Measurements from ENCODE around the gene DEF6. TPM values are rescaled to one million over a fixed set of nuclear protein-coding genes. Genes with fewer than 3 reads are reported as not detected.

Gene DEF6
- total and polyA plus RNA-seq, 2 of the 8 experiments (the other 6 are each of a cell fraction or from before 2014, with no cell fraction given) = 3.3 to 4.1 TPM

DNA sequence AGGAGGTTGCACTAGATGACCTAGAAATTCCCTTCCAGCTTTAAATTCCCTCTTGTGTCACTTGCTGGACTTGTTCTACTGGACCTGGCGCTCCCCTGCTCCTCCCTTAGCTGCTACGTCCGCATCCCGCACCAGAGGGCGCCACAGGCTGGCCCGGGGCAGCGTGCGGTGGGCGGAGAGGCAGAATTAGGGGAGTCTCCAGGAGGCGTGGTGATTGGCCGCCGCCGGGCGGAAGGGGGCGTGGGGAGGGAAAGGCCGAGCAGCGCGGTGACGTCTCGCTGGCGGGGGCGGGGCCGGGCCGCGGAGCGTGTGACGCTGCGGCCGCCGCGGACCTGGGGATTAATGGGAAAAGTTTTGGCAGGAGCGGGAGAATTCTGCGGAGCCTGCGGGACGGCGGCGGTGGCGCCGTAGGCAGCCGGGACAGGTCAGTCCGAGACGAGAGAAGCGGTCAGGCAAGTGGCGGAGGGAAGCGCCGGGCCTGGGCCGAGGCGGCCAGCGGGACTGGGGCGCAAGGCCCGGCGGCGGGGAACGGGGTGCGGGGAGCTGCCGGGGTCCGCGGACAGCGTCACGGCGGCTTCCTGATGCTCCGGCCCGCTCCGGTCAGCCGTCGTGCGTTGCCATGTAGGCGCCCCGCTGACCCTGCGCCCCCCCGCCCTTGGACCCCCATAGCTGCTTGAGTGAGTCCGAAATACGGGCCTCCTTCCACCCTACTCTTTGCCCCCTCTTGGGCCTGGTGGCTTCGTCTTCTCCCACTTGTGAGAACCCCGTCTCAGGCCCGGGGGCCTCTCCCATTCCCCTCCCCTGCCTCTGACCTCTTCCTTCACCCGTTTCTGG, 44.9 kb downstream of the DEF6 start, which contains the start of gene PPARD (continued):
- TF ChIP-seq TBP (IDR thresholded peaks at IDR 0.05; ENCODE audit: low read depth, low read length) (0 out of 2 replicates have a peak, but pooled peaks have one; percentile 52), FOSL1 (IDR thresholded peaks at IDR 0.05; ENCODE audit: insufficient read depth, low read depth, low read length) (no peak), PHF8 (conservative IDR thresholded peaks at IDR 0.05; ENCODE audit: low read depth, low read length) (0 out of 2 replicates have a peak, but pooled peaks have one; percentile 46), RBBP5 (IDR thresholded peaks at IDR 0.05; ENCODE audit: borderline replicate concordance, low read depth, low read length) (0 out of 2 replicates have a peak, but pooled peaks have one; percentile 66), JUND (IDR thresholded peaks at IDR 0.05; ENCODE audit: low read length) (0 out of 2 replicates have a peak, but pooled peaks have one; percentile 8), SIRT6 (IDR thresholded peaks at IDR 0.05; ENCODE audit: low read length) (no peak), TCF12 (IDR thresholded peaks at IDR 0.05; ENCODE audit: low read depth, low read length) (no peak), SIN3A (conservative IDR thresholded peaks at IDR 0.05 in 1 of 2, IDR thresholded peaks at IDR 0.05 in 1 of 2; ENCODE audit: low read depth in 1 of 2, low read length in 2 of 2) (peak in 1 of 2 experiments; percentile 81; a peak in 2 of 4 replicates)
- TF ChIP-seq, protein P1, sequence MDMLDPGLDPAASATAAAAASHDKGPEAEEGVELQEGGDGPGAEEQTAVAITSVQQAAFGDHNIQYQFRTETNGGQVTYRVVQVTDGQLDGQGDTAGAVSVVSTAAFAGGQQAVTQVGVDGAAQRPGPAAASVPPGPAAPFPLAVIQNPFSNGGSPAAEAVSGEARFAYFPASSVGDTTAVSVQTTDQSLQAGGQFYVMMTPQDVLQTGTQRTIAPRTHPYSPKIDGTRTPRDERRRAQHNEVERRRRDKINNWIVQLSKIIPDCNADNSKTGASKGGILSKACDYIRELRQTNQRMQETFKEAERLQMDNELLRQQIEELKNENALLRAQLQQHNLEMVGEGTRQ (IDR thresholded peaks at IDR 0.05; ENCODE audit: low read length) = no peak
